ENCODE results near the gene LIME1. TPM values are rescaled to one million over a fixed set of nuclear protein-coding genes. Genes with fewer than 3 reads are reported as not detected.

Gene LIME1
- polyA plus RNA-seq, 3 donors, result 0.39 to 8.8 (median 0.62) TPM

GRCh38 chr20:63689046-63690002, 47.1 kb upstream of the LIME1 start:
- no peak overlapping the region for H3K27ac Mint-ChIP-seq
- no peaks in the 10 kb centered on the region for H3K27me3 ChIP-seq (ENCODE audit: control insufficient read depth in 2 of 2, insufficient read depth in 2 of 2, low read length in 2 of 2)
- peaks cover 0 to 7% of the 10 kb centered on the region in 2 donors for H3K36me3 ChIP-seq (replicated peaks in 1 of 2; ENCODE audit: control insufficient read depth in 1 of 2, insufficient read depth in 2 of 2, low read length in 2 of 2)
- H3K27ac ChIP-seq (ENCODE audit: low read depth in 1 of 2, low read length in 2 of 2), result no peak overlapping the region
- H3K9me3 ChIP-seq (replicated peaks in 1 of 2; ENCODE audit: control insufficient read depth in 1 of 2, insufficient read depth in 1 of 2, low read length in 2 of 2), result no peaks in the 10 kb centered on the region
- H3K4me3 ChIP-seq (replicated peaks in 1 of 3; ENCODE audit: low read depth in 2 of 3, low read length in 3 of 3), result no peak overlapping the region
- no peak overlapping the region for H3K9ac ChIP-seq (ENCODE audit: insufficient read depth, low read length, poor library complexity, severe bottlenecking)
- H3K4me1 ChIP-seq (ENCODE audit: control insufficient read depth in 1 of 2, insufficient read depth in 2 of 2, low read length in 2 of 2), result peaks cover 31 to 37% of the 10 kb centered on the region in 2 donors
- no peak overlapping the region for H2AFZ ChIP-seq (ENCODE audit: insufficient read depth, low read depth, low read length, poor library complexity, severe bottlenecking)
- DNase-seq, result no peak
- no peak overlapping the region for H3K4me2 ChIP-seq (replicated peaks; ENCODE audit: extremely low read depth, low read length, poor library complexity, severe bottlenecking)
- peaks cover 35% of the 10 kb centered on the region for H3K4me1 Mint-ChIP-seq
- WGBS (ENCODE audit: insufficient coverage), result 96% methylated on average over 37 of the region's 44 CpGs
- peaks cover 5 to 11% of the 10 kb centered on the region in 2 donors for H3K36me3 Mint-ChIP-seq
- no peaks in the 10 kb centered on the region for H3K79me2 ChIP-seq (ENCODE audit: insufficient read depth, low read length)
- no peaks in the 10 kb centered on the region for H3K9me3 Mint-ChIP-seq
- H4K20me1 ChIP-seq (ENCODE audit: insufficient read depth, low read length), result no peaks in the 10 kb centered on the region
- H3K27me3 Mint-ChIP-seq (ENCODE audit: low read depth in 3 of 3), result peaks cover 0 to 3% (median 0%) of the 10 kb centered on the region in 3 donors
- no peak for TF ChIP-seq CTCF (IDR thresholded peaks at IDR 0.05)
- no peak overlapping the region for H3K4me3 Mint-ChIP-seq
- intact Hi-C loops (cut with micrococcal nuclease), result no loop called here

GRCh38 chr20:63690003-63690897, 46.2 kb upstream of the LIME1 start:
- no peak for DNase-seq

More at GRCh38 chr20:63690003-63690897, 46.2 kb upstream of the LIME1 start:
- Histone ChIP-seq H3K4me3 (replicated peaks in 1 of 3; ENCODE audit: low read depth in 2 of 3, low read length in 3 of 3) (no peak overlapping the region), H3K79me2 (ENCODE audit: insufficient read depth, low read length) (no peaks in the 10 kb centered on the region), H4K20me1 (ENCODE audit: insufficient read depth, low read length) (no peaks in the 10 kb centered on the region), H3K27ac (ENCODE audit: low read depth in 1 of 2, low read length in 2 of 2) (no peak overlapping the region), H3K27me3 (ENCODE audit: control insufficient read depth in 2 of 2, insufficient read depth in 2 of 2, low read length in 2 of 2) (no peaks in the 10 kb centered on the region), H3K9me3 (replicated peaks in 1 of 2; ENCODE audit: control insufficient read depth in 1 of 2, insufficient read depth in 1 of 2, low read length in 2 of 2) (no peaks in the 10 kb centered on the region), H3K4me1 (ENCODE audit: control insufficient read depth in 1 of 2, insufficient read depth in 2 of 2, low read length in 2 of 2) (peaks cover 31% of the 10 kb centered on the region in 2 donors), H3K36me3 (replicated peaks in 1 of 2; ENCODE audit: control insufficient read depth in 1 of 2, insufficient read depth in 2 of 2, low read length in 2 of 2) (peaks cover 0 to 10% of the 10 kb centered on the region in 2 donors), H2AFZ (ENCODE audit: insufficient read depth, low read depth, low read length, poor library complexity, severe bottlenecking) (no peak overlapping the region), H3K9ac (ENCODE audit: insufficient read depth, low read length, poor library complexity, severe bottlenecking) (no peak overlapping the region), H3K4me2 (replicated peaks; ENCODE audit: extremely low read depth, low read length, poor library complexity, severe bottlenecking) (no peak overlapping the region)
- intact Hi-C loops (cut with micrococcal nuclease), result no loop called here
- TF ChIP-seq CTCF (IDR thresholded peaks at IDR 0.05), result no peak
- Mint-ChIP-seq H3K9me3 (no peaks in the 10 kb centered on the region), H3K4me1 (peaks cover 27% of the 10 kb centered on the region), H3K4me3 (no peak overlapping the region), H3K27ac (peak overlapping the region in 2 of 7 donors; percentile 60 to 73), H3K27me3 (ENCODE audit: low read depth in 3 of 3) (peaks cover 0 to 1% (median 0%) of the 10 kb centered on the region in 3 donors), H3K36me3 (peaks cover 5 to 11% of the 10 kb centered on the region in 2 donors)
- WGBS (ENCODE audit: insufficient coverage), result 91% methylated on average over 34 of the region's 40 CpGs
